K562 (cell line): Measurements from ENCODE around the gene GNAI2. TPM values are rescaled to one million over a fixed set of nuclear protein-coding genes. Genes with fewer than 3 reads are reported as not detected.
A peak's percentile ranks its signal among the peaks of the same experiment; 100 is the strongest.

Experiments used
- ARID4B ChIP-seq: sonication (generic); formaldehyde crosslinking; IDR thresholded peaks from 2 replicates; pipeline ENCODE4 v1.8.0; 2022; ENCODE audit warnings: mild to moderate bottlenecking, missing genetic modification reagents
- ATF1 ChIP-seq, 2 experiments: fragments of 450-650 bp in 1 of 2; IDR thresholded peaks; 2 replicates each; pipeline ENCODE4 v1.6.1; 2016; ENCODE audit warnings: missing compliant biosample characterization in 1 of 2, missing genetic modification characterization in 1 of 2
- BRCA1 ChIP-seq, 2 experiments: fragments of 450-650 bp in 1 of 2; sonication (generic) in 1 of 2; formaldehyde crosslinking in 1 of 2; IDR thresholded peaks; 2 replicates each; pipeline versions ENCODE4 v1.5.0 to v1.6.1; 2017 to 2020; ENCODE audit warnings: mild to moderate bottlenecking in 1 of 2, missing genetic modification reagents in 1 of 2
- CCAR2 ChIP-seq: fragments of 200-400 bp; formaldehyde crosslinking; IDR thresholded peaks from 2 replicates; pipeline ENCODE4 v1.6.1; 2017; ENCODE audit warnings: mild to moderate bottlenecking, low read depth, low read length
- DEAF1 ChIP-seq: fragments of 450-650 bp; formaldehyde crosslinking; IDR thresholded peaks from 2 replicates; pipeline ENCODE4 v1.4.0; 2020; ENCODE audit warnings: mild to moderate bottlenecking, moderate library complexity
- EZH2 ChIP-seq: IDR thresholded peaks from 2 replicates; pipeline ENCODE4 v1.6.1; 2012; ENCODE audit warnings: low read depth, mild to moderate bottlenecking, inconsistent platforms, low read length, borderline replicate concordance
- FIP1L1 ChIP-seq: fragments of 200-400 bp; formaldehyde crosslinking; IDR thresholded peaks from 2 replicates; pipeline ENCODE4 v1.6.1; 2018; ENCODE audit warnings: mild to moderate bottlenecking, low read depth, low read length; ENCODE audit not compliant: poor library complexity, severe bottlenecking
- ILF3 ChIP-seq: fragments of 450-650 bp; IDR thresholded peaks from 2 replicates; pipeline ENCODE4 v1.6.1; 2018; ENCODE audit warnings: antibody characterized with exemption, mild to moderate bottlenecking, moderate library complexity, borderline replicate concordance
- KLF1 ChIP-seq: fragments of 450-650 bp; IDR thresholded peaks from 2 replicates; pipeline ENCODE4 v1.6.1; 2016; ENCODE audit warnings: missing genetic modification characterization, missing compliant biosample characterization
- MAZ ChIP-seq, 2 experiments: fragments of 450-650 bp in 1 of 2; sonication (generic) in 1 of 2; formaldehyde crosslinking; IDR thresholded peaks in 1 of 2; conservative IDR thresholded peaks in 1 of 2; 2 replicates each; pipeline versions ENCODE4 v1.4.0 to v1.5.0; 2020; ENCODE audit warnings: mild to moderate bottlenecking in 1 of 2, missing genetic modification reagents in 1 of 2
- PML ChIP-seq: IDR thresholded peaks from 2 replicates; pipeline ENCODE4 v1.6.1; 2012; ENCODE audit warnings: low read length, inconsistent platforms
- POLR2AphosphoS2 ChIP-seq: IDR thresholded peaks from 2 replicates; pipeline ENCODE4 v1.6.1; 2012; ENCODE audit warnings: low read length, improper control_type of control experiment
- RUNX1 ChIP-seq: sonication (generic); IDR thresholded peaks from 2 replicates; pipeline ENCODE4 v1.6.1; 2016; ENCODE audit warnings: antibody characterized with exemption, low read depth
- SMAD2 ChIP-seq: fragments of 150-350 bp; IDR thresholded peaks from 2 replicates; pipeline ENCODE4 v1.6.1; 2014; ENCODE audit warnings: low read depth, mild to moderate bottlenecking, low read length
- SPI1 ChIP-seq: IDR thresholded peaks from 2 replicates; pipeline ENCODE4 v1.6.1; 2011; ENCODE audit warnings: low read depth, low read length, control low read depth, borderline replicate concordance
- TAL1 ChIP-seq: fragments of 450-650 bp; IDR thresholded peaks from 2 replicates; pipeline ENCODE4 v1.6.1; 2016; ENCODE audit warnings: mild to moderate bottlenecking
- ZNF41 ChIP-seq: fragments of 250-450 bp; sonication (Bioruptor Pico); conservative IDR thresholded peaks from 2 replicates; pipeline ENCODE4 v1.4.0; 2020; ENCODE audit warnings: mild to moderate bottlenecking
- ZNF717 ChIP-seq: fragments of 250-450 bp; sonication (Bioruptor Pico); IDR thresholded peaks from 2 replicates; pipeline ENCODE4 v1.5.0; 2021
- polyA plus RNA-seq, 8 experiments: library from polyadenylated mRNA; depleted of rRNA in 4 of 8; stranded (reverse) in 5 of 8; unstranded in 3 of 8; fragments of >200 nt; fragmentation: Nextera tagmentation in 2 of 8; fragmentation: Illumina TruSeq in 1 of 8; extraction: Ambion mirVana in 2 of 8; extraction: Trizol in 1 of 8; gene quantifications; 2 replicates each; pipeline versions ENCODE4 v1.2.1 to v1.2.3, GENCODE V29; 2011 to 2014; ENCODE audit warnings: inconsistent platforms in 1 of 8, missing spikeins in 1 of 8
- total RNA-seq, 7 experiments: library from RNA; depleted of rRNA in 6 of 7; stranded (reverse); fragments of >200 nt in 6 of 7; fragmentation: Illumina TruSeq in 2 of 7; extraction: Trizol in 2 of 7; gene quantifications; 2 replicates each; pipeline versions ENCODE4 v1.2.1 to v1.2.3, GENCODE V29; 2011 to 2021; ENCODE audit warnings: low replicate concordance in 1 of 7
- TF ChIP-seq, protein P1 (sequence below): sonication (generic); formaldehyde crosslinking; IDR thresholded peaks from 2 replicates; pipeline ENCODE4 v1.8.1; 2022; ENCODE audit warnings: missing genetic modification reagents
- TF ChIP-seq, protein P2 (sequence below): sonication (generic); formaldehyde crosslinking; IDR thresholded peaks from 2 replicates; pipeline ENCODE4 v1.9.0; 2022; ENCODE audit warnings: mild to moderate bottlenecking, missing genetic modification reagents

The GNAI2 gene
- total and polyA plus RNA-seq, 9 of the 15 experiments (the other 6 are each of a cell fraction or from before 2014, with no cell fraction given) = 1.1 to 72.2 (median 42.7) TPM

DNA sequence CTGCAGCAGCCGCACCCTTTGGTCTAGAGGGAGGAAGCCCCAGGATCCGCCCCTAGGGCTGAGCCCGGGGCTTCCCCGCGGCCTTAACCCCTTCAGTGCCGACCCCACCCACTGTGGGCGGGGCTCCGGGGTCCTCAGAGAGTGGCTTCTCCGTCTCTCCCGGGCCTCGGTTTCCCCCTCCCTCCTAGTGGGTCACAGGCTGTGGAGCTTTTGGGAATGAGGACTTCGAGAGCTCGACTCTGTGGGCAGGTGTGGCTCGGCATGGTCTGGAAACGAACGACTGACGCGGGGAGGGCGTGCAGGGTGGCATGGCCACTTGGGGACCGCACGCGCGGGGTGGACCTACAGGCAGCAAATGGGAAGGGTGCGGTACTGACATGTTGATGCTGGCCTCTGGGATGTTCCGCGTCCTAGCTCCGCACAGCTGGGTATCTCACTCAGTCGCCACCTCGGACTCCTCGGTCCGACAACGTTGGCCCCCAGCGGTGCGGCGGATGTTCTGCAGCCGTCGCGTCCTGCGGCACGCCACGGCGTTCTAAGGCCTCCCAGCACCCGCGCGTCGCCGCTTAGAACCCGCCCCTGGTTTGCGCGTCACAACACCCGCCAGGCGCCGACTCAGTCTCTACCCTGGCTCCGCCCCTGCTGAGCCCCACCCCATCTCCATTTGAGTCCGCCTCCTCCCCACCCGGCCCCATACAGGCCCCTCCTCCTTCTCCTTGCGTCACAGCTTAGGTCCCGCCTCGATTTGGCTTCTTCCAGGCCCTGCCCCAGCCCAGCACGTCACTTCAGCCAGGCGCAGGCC lies 63.0 kb downstream of the GNAI2 start, which contains the start of the genes HYAL3 and NAA80 (continued):
- peak in 1 of 2 experiments; percentile 46; a peak in 3 of 4 replicates for TF ChIP-seq MAZ (CRISPR knock-in tag; conservative IDR thresholded peaks at IDR 0.05 in 1 of 2, IDR thresholded peaks at IDR 0.05 in 1 of 2)
- peak; percentile 93 for TF ChIP-seq ARID4B (CRISPR knock-in tag)
- TF ChIP-seq PML = no peak
- no peak for TF ChIP-seq ZNF41 (CRISPR knock-in tag)
- TF ChIP-seq KLF1 = peak; percentile 39; the same call in 1 of the 2 replicates
- 0 out of 2 replicates have a peak, but pooled peaks have one; percentile 13 for TF ChIP-seq SPI1
- TF ChIP-seq RUNX1 = no peak
- TF ChIP-seq DEAF1 (CRISPR knock-in tag) = no peak
- TF ChIP-seq ATF1 (CRISPR knock-in tag; IDR thresholded peaks at IDR 0.05) = peak; percentile 36; the same call in 1 of the 2 replicates
- TF ChIP-seq ATF1 (tag; IDR thresholded peaks at IDR 0.05) = peak; percentile 88
- TF ChIP-seq ILF3 = no peak
- TF ChIP-seq, protein P1, sequence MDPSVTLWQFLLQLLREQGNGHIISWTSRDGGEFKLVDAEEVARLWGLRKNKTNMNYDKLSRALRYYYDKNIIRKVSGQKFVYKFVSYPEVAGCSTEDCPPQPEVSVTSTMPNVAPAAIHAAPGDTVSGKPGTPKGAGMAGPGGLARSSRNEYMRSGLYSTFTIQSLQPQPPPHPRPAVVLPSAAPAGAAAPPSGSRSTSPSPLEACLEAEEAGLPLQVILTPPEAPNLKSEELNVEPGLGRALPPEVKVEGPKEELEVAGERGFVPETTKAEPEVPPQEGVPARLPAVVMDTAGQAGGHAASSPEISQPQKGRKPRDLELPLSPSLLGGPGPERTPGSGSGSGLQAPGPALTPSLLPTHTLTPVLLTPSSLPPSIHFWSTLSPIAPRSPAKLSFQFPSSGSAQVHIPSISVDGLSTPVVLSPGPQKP = no peak
- TF ChIP-seq FIP1L1 = peak; percentile 52
- no peak for TF ChIP-seq TAL1
- TF ChIP-seq, protein P2, sequence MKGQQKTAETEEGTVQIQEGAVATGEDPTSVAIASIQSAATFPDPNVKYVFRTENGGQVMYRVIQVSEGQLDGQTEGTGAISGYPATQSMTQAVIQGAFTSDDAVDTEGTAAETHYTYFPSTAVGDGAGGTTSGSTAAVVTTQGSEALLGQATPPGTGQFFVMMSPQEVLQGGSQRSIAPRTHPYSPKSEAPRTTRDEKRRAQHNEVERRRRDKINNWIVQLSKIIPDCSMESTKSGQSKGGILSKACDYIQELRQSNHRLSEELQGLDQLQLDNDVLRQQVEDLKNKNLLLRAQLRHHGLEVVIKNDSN (CRISPR knock-in tag) = no peak
- peak; percentile 68 for TF ChIP-seq POLR2AphosphoS2
- no peak for TF ChIP-seq BRCA1 (IDR thresholded peaks at IDR 0.05)
- no peak for TF ChIP-seq BRCA1 (CRISPR knock-in tag; IDR thresholded peaks at IDR 0.05)
- no peak for TF ChIP-seq EZH2
- TF ChIP-seq ZNF717 (CRISPR knock-in tag) = no peak
- no peak for TF ChIP-seq SMAD2
- no peak for TF ChIP-seq CCAR2
